GM18526 (cell line): Measurements from ENCODE around the gene SVIL.

ENCODE experiments used
- POLR2A ChIP-seq: IDR thresholded peaks from 3 replicates; pipeline ENCODE4 v1.6.1; 2011; ENCODE audit not compliant: insufficient read length; ENCODE audit errors: extremely low read depth

The SVIL gene

GRCh38 chr10:29479981-29480954, 154.5 kb downstream of the SVIL start:
- no peak for TF ChIP-seq POLR2A

- no peak for TF ChIP-seq POLR2A
Observed at GRCh38 chr10:29479081-29479925, 155.5 kb downstream of the SVIL start.

- TF ChIP-seq POLR2A, result no peak
Observed at GRCh38 chr10:29473406-29474100, 161.2 kb downstream of the SVIL start.

GRCh38 chr10:29473087-29473356, 161.7 kb downstream of the SVIL start:
- TF ChIP-seq POLR2A, result no peak

- TF ChIP-seq POLR2A, result no peak
Observed at GRCh38 chr10:29472301-29473086, 162.3 kb downstream of the SVIL start.

- TF ChIP-seq POLR2A, result no peak
Observed at GRCh38 chr10:29471544-29471859, 163.3 kb downstream of the SVIL start.

- TF ChIP-seq POLR2A, result no peak
Observed at GRCh38 chr10:29470843-29471543, 163.8 kb downstream of the SVIL start.

- TF ChIP-seq POLR2A, result no peak
Observed at GRCh38 chr10:29470355-29470705, 164.4 kb downstream of the SVIL start.

GRCh38 chr10:29469481-29470354, 165.1 kb downstream of the SVIL start:
- TF ChIP-seq POLR2A, result no peak

GRCh38 chr10:29465384-29465783, 169.4 kb downstream of the SVIL start:
- no peak for TF ChIP-seq POLR2A

- no peak for TF ChIP-seq POLR2A
Observed at GRCh38 chr10:29461042-29461441, 173.7 kb downstream of the SVIL start.

GRCh38 chr10:29455095-29455494, 179.7 kb downstream of the SVIL start:
- TF ChIP-seq POLR2A, result no peak

- no peak for TF ChIP-seq POLR2A
Observed at GRCh38 chr10:29454250-29454649, 180.5 kb downstream of the SVIL start.
